Immature natural killer cell (primary cell): ENCODE measurements around the gene GDI1. TPM values are rescaled to one million over a fixed set of nuclear protein-coding genes. Genes with fewer than 3 reads are reported as not detected.
A peak's percentile ranks its signal among the peaks of the same experiment; 100 is the strongest.

Source experiments
- DNase-seq, 3 donors: peaks; one replicate each; pipeline ENCODE4 v3.0.0; 2022; ENCODE audit warnings: mixed read lengths in 1 of 3
- H3K27ac Mint-ChIP-seq, 6 donors: one replicate each; pipeline ENCODE4 v1.8.0; 2020; ENCODE audit warnings: mixed read lengths in 6 of 6, mild to moderate bottlenecking in 5 of 6, inconsistent platforms in 4 of 6, moderate library complexity in 3 of 6
- H3K27me3 Mint-ChIP-seq, 3 donors: one replicate each; pipeline ENCODE4 v1.8.0; 2020 to 2021; ENCODE audit warnings: low read depth in 3 of 3, mild to moderate bottlenecking in 3 of 3, mixed read lengths in 3 of 3, moderate library complexity in 3 of 3, inconsistent platforms in 1 of 3
- H3K36me3 Mint-ChIP-seq, 3 donors: one replicate each; pipeline ENCODE4 v1.8.0; 2020; ENCODE audit warnings: mixed read lengths in 3 of 3, inconsistent platforms in 2 of 3, mild to moderate bottlenecking in 2 of 3
- H3K4me1 Mint-ChIP-seq, 2 donors: one replicate each; pipeline ENCODE4 v1.8.0; 2020; ENCODE audit warnings: inconsistent platforms in 2 of 2, mild to moderate bottlenecking in 2 of 2, mixed read lengths in 2 of 2, moderate library complexity in 1 of 2
- H3K4me3 Mint-ChIP-seq, 5 donors: one replicate each; pipeline ENCODE4 v1.8.0; 2020; ENCODE audit warnings: mild to moderate bottlenecking in 5 of 5, mixed read lengths in 5 of 5, inconsistent platforms in 3 of 5, moderate library complexity in 3 of 5
- H3K9me3 Mint-ChIP-seq, 6 donors: one replicate each; pipeline ENCODE4 v1.8.0; 2020; ENCODE audit warnings: mild to moderate bottlenecking in 6 of 6, mixed read lengths in 6 of 6, inconsistent platforms in 4 of 6, moderate library complexity in 3 of 6
- polyA plus RNA-seq, 3 donors: library from polyadenylated mRNA; unstranded; fragments of 300-500 nt; fragmentation: Illumina TruSeq; gene quantifications; one replicate each; pipeline ENCODE4 v1.2.3, GENCODE V29; 2021

The GDI1 gene
- polyA plus RNA-seq, 3 donors from 2014 or later, result 20.9 to 37.8 (median 29.2) TPM

- Mint-ChIP-seq H3K9me3 (peaks cover 0 to 3% (median 0%) of the 10 kb centered on the region in 6 donors), H3K4me1 (no peaks in the 10 kb centered on the region), H3K27me3 (peaks cover 2 to 4% (median 2%) of the 10 kb centered on the region in 3 donors), H3K4me3 (no peak overlapping the region), H3K36me3 (no peaks in the 10 kb centered on the region), H3K27ac (no peak overlapping the region)
- DNase-seq, result no peak
These were observed 28.6 kb downstream of the GDI1 start for GRCh38 chrX:154465601-154466000.

- no peak for DNase-seq
- peaks cover 2 to 4% (median 2%) of the 10 kb centered on the region in 3 donors for H3K27me3 Mint-ChIP-seq
- H3K27ac Mint-ChIP-seq, result no peak overlapping the region
- no peak overlapping the region for H3K4me3 Mint-ChIP-seq
- no peaks in the 10 kb centered on the region for H3K4me1 Mint-ChIP-seq
- no peaks in the 10 kb centered on the region for H3K36me3 Mint-ChIP-seq
- peaks cover 0 to 3% (median 0%) of the 10 kb centered on the region in 6 donors for H3K9me3 Mint-ChIP-seq
These were observed 29.1 kb downstream of the GDI1 start for GRCh38 chrX:154466036-154466435.

- H3K36me3 Mint-ChIP-seq, result no peaks in the 10 kb centered on the region
- no peak overlapping the region for H3K4me3 Mint-ChIP-seq
- H3K4me1 Mint-ChIP-seq, result no peaks in the 10 kb centered on the region
- H3K27me3 Mint-ChIP-seq, result peaks cover 2 to 4% (median 4%) of the 10 kb centered on the region in 3 donors
- no peak overlapping the region for H3K27ac Mint-ChIP-seq
- no peak for DNase-seq
- H3K9me3 Mint-ChIP-seq, result peaks cover 0 to 3% (median 0%) of the 10 kb centered on the region in 6 donors
These were observed 30.0 kb downstream of the GDI1 start for GRCh38 chrX:154466907-154467306.

- Mint-ChIP-seq H3K4me1 (no peaks in the 10 kb centered on the region), H3K4me3 (no peak overlapping the region), H3K36me3 (no peaks in the 10 kb centered on the region), H3K27me3 (peaks cover 2 to 4% (median 3%) of the 10 kb centered on the region in 3 donors), H3K27ac (no peak overlapping the region), H3K9me3 (peaks cover 0 to 3% (median 0%) of the 10 kb centered on the region in 6 donors)
- no peak for DNase-seq
These were observed 30.6 kb downstream of the GDI1 start for GRCh38 chrX:154467556-154467955.

GRCh38 chrX:154468217-154468616 is 31.3 kb downstream of the GDI1 start:
- DNase-seq, result no peak
- Mint-ChIP-seq H3K27me3 (peaks cover 2 to 4% (median 2%) of the 10 kb centered on the region in 3 donors), H3K4me1 (no peaks in the 10 kb centered on the region), H3K9me3 (peaks cover 0 to 3% (median 0%) of the 10 kb centered on the region in 6 donors), H3K4me3 (no peak overlapping the region), H3K36me3 (no peaks in the 10 kb centered on the region), H3K27ac (no peak overlapping the region)

GRCh38 chrX:154469114-154469513 is 32.2 kb downstream of the GDI1 start:
- H3K4me3 Mint-ChIP-seq, result no peak overlapping the region
- H3K4me1 Mint-ChIP-seq, result no peaks in the 10 kb centered on the region
- no peaks in the 10 kb centered on the region for H3K36me3 Mint-ChIP-seq
- H3K9me3 Mint-ChIP-seq, result peaks cover 0 to 3% (median 0%) of the 10 kb centered on the region in 6 donors
- peaks cover 2 to 4% (median 2%) of the 10 kb centered on the region in 3 donors for H3K27me3 Mint-ChIP-seq
- no peak for DNase-seq
- H3K27ac Mint-ChIP-seq, result no peak overlapping the region

GRCh38 chrX:154469880-154470279 is 32.9 kb downstream of the GDI1 start:
- no peaks in the 10 kb centered on the region for H3K36me3 Mint-ChIP-seq
- H3K4me3 Mint-ChIP-seq, result no peak overlapping the region
- DNase-seq, result no peak
- H3K27me3 Mint-ChIP-seq, result peaks cover 2% of the 10 kb centered on the region in 3 donors
- no peaks in the 10 kb centered on the region for H3K4me1 Mint-ChIP-seq
- H3K27ac Mint-ChIP-seq, result no peak overlapping the region
- peaks cover 0 to 3% (median 0%) of the 10 kb centered on the region in 6 donors for H3K9me3 Mint-ChIP-seq

GRCh38 chrX:154470434-154470833 is 33.5 kb downstream of the GDI1 start:
- Mint-ChIP-seq H3K4me1 (no peaks in the 10 kb centered on the region), H3K9me3 (peaks cover 0 to 3% (median 0%) of the 10 kb centered on the region in 6 donors), H3K27me3 (peaks cover under 1 to 2% (median 2%) of the 10 kb centered on the region in 3 donors), H3K4me3 (no peak overlapping the region), H3K27ac (no peak overlapping the region), H3K36me3 (no peaks in the 10 kb centered on the region)
- no peak for DNase-seq

GRCh38 chrX:154470914-154471568 is 34.1 kb downstream of the GDI1 start:
- no peak overlapping the region for H3K27ac Mint-ChIP-seq
- no peaks in the 10 kb centered on the region for H3K36me3 Mint-ChIP-seq
- no peak for DNase-seq
- no peak overlapping the region for H3K4me3 Mint-ChIP-seq
- H3K4me1 Mint-ChIP-seq, result no peaks in the 10 kb centered on the region
- H3K9me3 Mint-ChIP-seq, result peaks cover 0 to 3% (median 0%) of the 10 kb centered on the region in 6 donors
- H3K27me3 Mint-ChIP-seq, result peaks cover 0 to 4% (median 3%) of the 10 kb centered on the region in 3 donors

GRCh38 chrX:154471839-154472684 is 35.1 kb downstream of the GDI1 start:
- H3K36me3 Mint-ChIP-seq, result no peaks in the 10 kb centered on the region
- no peak for DNase-seq
- H3K4me3 Mint-ChIP-seq, result no peak overlapping the region
- peaks cover 0 to 6% (median 3%) of the 10 kb centered on the region in 3 donors for H3K27me3 Mint-ChIP-seq
- no peak overlapping the region for H3K27ac Mint-ChIP-seq
- H3K9me3 Mint-ChIP-seq, result peaks cover 0 to 3% (median 0%) of the 10 kb centered on the region in 6 donors
- no peaks in the 10 kb centered on the region for H3K4me1 Mint-ChIP-seq

- no peak for DNase-seq
- no peak overlapping the region for H3K4me3 Mint-ChIP-seq
- H3K27me3 Mint-ChIP-seq, result peaks cover 0 to 6% (median 3%) of the 10 kb centered on the region in 3 donors
- H3K9me3 Mint-ChIP-seq, result peaks cover 0 to 3% (median 0%) of the 10 kb centered on the region in 6 donors
- H3K36me3 Mint-ChIP-seq, result no peaks in the 10 kb centered on the region
- peaks cover 0 to 2% of the 10 kb centered on the region in 2 donors for H3K4me1 Mint-ChIP-seq
- H3K27ac Mint-ChIP-seq, result peak overlapping the region in 2 of 6 donors; percentile 5 to 40
These were observed 36.0 kb downstream of the GDI1 start for GRCh38 chrX:154472685-154473632.

- peaks cover 0 to 2% (median 0%) of the 10 kb centered on the region in 6 donors for H3K9me3 Mint-ChIP-seq
- H3K27ac Mint-ChIP-seq, result peak overlapping the region in 1 of 6 donors; percentile 5
- no peak for DNase-seq
- H3K4me3 Mint-ChIP-seq, result no peak overlapping the region
- peaks cover 0 to 6% (median 4%) of the 10 kb centered on the region in 3 donors for H3K27me3 Mint-ChIP-seq
- H3K4me1 Mint-ChIP-seq, result peaks cover 0 to 2% of the 10 kb centered on the region in 2 donors
- H3K36me3 Mint-ChIP-seq, result no peaks in the 10 kb centered on the region
These were observed 36.7 kb downstream of the GDI1 start for GRCh38 chrX:154473683-154474082.

- Mint-ChIP-seq H3K27me3 (peaks cover 6 to 11% (median 11%) of the 10 kb centered on the region in 3 donors), H3K36me3 (no peaks in the 10 kb centered on the region), H3K9me3 (no peaks in the 10 kb centered on the region), H3K27ac (no peak overlapping the region), H3K4me1 (peaks cover 7% of the 10 kb centered on the region in 2 donors), H3K4me3 (no peak overlapping the region)
- DNase-seq, result no peak
These were observed 39.9 kb downstream of the GDI1 start for GRCh38 chrX:154476821-154477220.
